K562 (cell line): ENCODE data around the gene KCNJ13. TPM values are rescaled to one million over a fixed set of nuclear protein-coding genes. Genes with fewer than 3 reads are reported as not detected.

Experiments used
- ATAC-seq: fragments of 200-7000 bp; cut with Tn5 transposase; 3 replicates; pipeline ENCODE4 v1.9.1; 2020; ENCODE audit warnings: moderate library complexity
- BruUV-seq: library from RNA; stranded (reverse); fragments of 400-500 nt; replicated peaks from 2 replicates; lab custom pipeline; 2021; lab: Mats Ljungman, UMichigan
- CTCF ChIA-PET: fragments of 300-600 bp; formaldehyde crosslinking; extraction: SDS; loops from one replicate; lab custom pipeline; 2021; ENCODE audit warnings: low intra/inter-chr PET ratio; lab: Yijun Ruan, JAX
- POLR2A ChIA-PET: fragments of 300-600, 350-650 bp; sonication (Branson Sonifier 250); formaldehyde crosslinking; extraction: SDS; loops from one replicate; lab custom pipeline; 2021; ENCODE audit warnings: antibody characterized with exemption, inconsistent platforms; lab: Yijun Ruan, JAX
- DNase-seq, 4 experiments: peaks; one replicate each; pipeline versions ENCODE4 v3.0.0 to v3.0.0-alpha.2; 2011 to 2018; ENCODE audit warnings: low spot score in 3 of 4, mixed read lengths in 3 of 4; ENCODE audit errors: extremely low read depth in 1 of 4
- FAIRE-seq: peaks from 2 replicates; lab custom pipeline; 2011; peaks lifted over from hg19 to GRCh38; lab: Jason Lieb, UNC
- H2AFZ ChIP-seq: 2 replicates; pipeline ENCODE4 v1.6.0; 2011; ENCODE audit warnings: low read depth, low read length, control low read depth, inconsistent platforms
- H3K27ac ChIP-seq: fragments of 200-600 bp; 3 replicates; pipeline ENCODE4 v1.8.0; 2011; ENCODE audit warnings: low read depth, mild to moderate bottlenecking, control low read depth, inconsistent platforms, low read length, moderate library complexity, mixed read lengths; ENCODE audit errors: extremely low read depth
- H3K27me3 ChIP-seq, 2 experiments: fragments of 300-600 bp in 1 of 2; 2 replicates in 1 of 2; 3 replicates in 1 of 2; pipeline versions ENCODE4 v1.6.0 to v1.8.0; 2011; ENCODE audit warnings: inconsistent platforms in 2 of 2, low read length in 2 of 2, mild to moderate bottlenecking in 1 of 2, mixed read lengths in 1 of 2, moderate library complexity in 1 of 2; ENCODE audit not compliant: control insufficient read depth in 2 of 2, insufficient read depth in 2 of 2
- H3K36me3 ChIP-seq: fragments of 300-600 bp; 3 replicates; pipeline ENCODE4 v1.8.0; 2011; ENCODE audit warnings: mild to moderate bottlenecking, low read length, inconsistent platforms; ENCODE audit not compliant: control insufficient read depth, insufficient read depth
- H3K4me1 ChIP-seq, 2 experiments: fragments of 200-600 bp in 1 of 2; replicated peaks in 1 of 2; 2 replicates in 1 of 2; 3 replicates in 1 of 2; pipeline versions ENCODE4 v1.5.1 to v1.8.0; 2011; ENCODE audit warnings: inconsistent platforms in 2 of 2, low read length in 2 of 2, mild to moderate bottlenecking in 1 of 2, mixed read lengths in 1 of 2, moderate library complexity in 1 of 2; ENCODE audit not compliant: control insufficient read depth in 2 of 2, insufficient read depth in 2 of 2
- H3K4me2 ChIP-seq: 2 replicates; pipeline ENCODE4 v1.6.1; 2011; ENCODE audit warnings: low read length, control low read depth, inconsistent platforms, mixed read lengths; ENCODE audit not compliant: insufficient read depth
- H3K4me3 ChIP-seq: fragments of 200-600 bp; sonication (generic), shearing (Covaris generic); 2 replicates; pipeline ENCODE4 v1.5.1; 2016; ENCODE audit warnings: control low read depth, inconsistent platforms
- H3K79me2 ChIP-seq: fragments of 200-600 bp; 3 replicates; pipeline ENCODE4 v1.8.0; 2011; ENCODE audit warnings: low read length, inconsistent platforms; ENCODE audit not compliant: control insufficient read depth, insufficient read depth
- H3K9ac ChIP-seq, 2 experiments: 2 replicates each; pipeline versions ENCODE4 v1.6.0 to v1.6.1; 2011; ENCODE audit warnings: low read depth in 2 of 2, low read length in 2 of 2, control low read depth in 1 of 2, inconsistent platforms in 1 of 2, mild to moderate bottlenecking in 1 of 2, mixed read lengths in 1 of 2; ENCODE audit not compliant: insufficient read depth in 1 of 2
- H3K9me1 ChIP-seq: one replicate; pipeline ENCODE4 v1.6.0; 2011; ENCODE audit warnings: inconsistent platforms, mild to moderate bottlenecking, low read length, moderate library complexity; ENCODE audit not compliant: control insufficient read depth, insufficient read depth
- H3K9me3 ChIP-seq: replicated peaks from 2 replicates; pipeline ENCODE4 v1.5.1; 2011; ENCODE audit warnings: low read depth, low read length, inconsistent platforms; ENCODE audit not compliant: control insufficient read depth, insufficient read depth
- H4K20me1 ChIP-seq: replicated peaks from 2 replicates; pipeline ENCODE4 v1.6.1; 2011; ENCODE audit warnings: low read length, inconsistent platforms, mixed read lengths; ENCODE audit not compliant: control insufficient read depth, insufficient read depth
- ATF4 ChIP-seq: fragments of 450-650 bp; formaldehyde crosslinking; IDR thresholded peaks from 2 replicates; pipeline ENCODE4 v1.4.0; 2022; ENCODE audit warnings: mild to moderate bottlenecking, moderate library complexity
- BACH1 ChIP-seq: fragments of 200-800 bp; sonication (Bioruptor generic); IDR thresholded peaks from 2 replicates; pipeline ENCODE4 v1.6.1; 2016; ENCODE audit warnings: missing genetic modification characterization, missing compliant biosample characterization
- BDP1 ChIP-seq: IDR thresholded peaks from 3 replicates; pipeline ENCODE4 v1.6.1; 2011; ENCODE audit not compliant: insufficient read length, insufficient read depth
- CEBPG ChIP-seq, 3 experiments: fragments of 200-800 bp in 1 of 3; sonication (Bioruptor generic) in 1 of 3; sonication (generic) in 1 of 3; formaldehyde crosslinking in 1 of 3; IDR thresholded peaks in 2 of 3; conservative IDR thresholded peaks in 1 of 3; 2 replicates each; pipeline versions ENCODE4 v1.6.1 to v1.8.0; 2016 to 2022; ENCODE audit warnings: missing compliant biosample characterization in 2 of 3, missing genetic modification characterization in 2 of 3, mild to moderate bottlenecking in 1 of 3, missing genetic modification reagents in 1 of 3
- KAT2B ChIP-seq: IDR thresholded peaks from one replicate; pipeline ENCODE4 v1.6.1; 2012; ENCODE audit warnings: low read depth, mild to moderate bottlenecking, control low read depth, inconsistent platforms, low read length, moderate library complexity
- MLLT1 ChIP-seq, 2 experiments: fragments of 450-650 bp; IDR thresholded peaks; 2 replicates each; pipeline ENCODE4 v1.6.1; 2016
- RBM25 ChIP-seq: fragments of 200-400 bp; formaldehyde crosslinking; IDR thresholded peaks from 2 replicates; pipeline ENCODE4 v1.6.1; 2018; ENCODE audit warnings: low read length, low read depth, moderate library complexity; ENCODE audit not compliant: severe bottlenecking
- TCF7 ChIP-seq: sonication (generic); IDR thresholded peaks from 2 replicates; pipeline ENCODE4 v1.6.1; 2016; ENCODE audit warnings: antibody characterized with exemption, borderline replicate concordance
- ZNF146 ChIP-seq: IDR thresholded peaks from one replicate; pipeline ENCODE4 v1.6.1; 2018; ENCODE audit warnings: missing compliant biosample characterization; ENCODE audit not compliant: unreplicated experiment
- ZNF175 ChIP-seq: fragments of 200-800 bp; sonication (Bioruptor generic); IDR thresholded peaks from 2 replicates; pipeline ENCODE4 v1.6.1; 2016; ENCODE audit warnings: low read depth, mild to moderate bottlenecking, missing genetic modification characterization, missing compliant biosample characterization
- ZNF584 ChIP-seq: fragments of 200-800 bp; sonication (Bioruptor generic); IDR thresholded peaks from 2 replicates; pipeline ENCODE4 v1.6.1; 2016; ENCODE audit warnings: low read depth, mild to moderate bottlenecking, missing genetic modification characterization, missing compliant biosample characterization
- WGBS: fragments of 100-300 bp; shearing (Covaris generic); methylation state at CpG from one replicate; pipeline ENCODE4 v1.1.6; 2016; ENCODE audit warnings: low coverage, mixed read lengths; ENCODE audit not compliant: insufficient coverage; ENCODE audit errors: missing lambda C conversion rate; 5-methylcytosine and 5-hydroxymethylcytosine counted together
- in situ Hi-C: fragments of 300-500 bp; cut with MboI; formaldehyde crosslinking; loops from 4 replicates; pipeline ENCODE4 v1.15.0; 2018; ENCODE audit warnings: inconsistent platforms, mixed read lengths
- intact Hi-C: fragments of 100-400 bp; cut with micrococcal nuclease; formaldehyde crosslinking; loops from 2 replicates; pipeline ENCODE4 v1.14.2; 2022
- polyA plus RNA-seq, 8 experiments: library from polyadenylated mRNA; depleted of rRNA in 4 of 8; stranded (reverse) in 5 of 8; unstranded in 3 of 8; fragments of >200 nt; fragmentation: Nextera tagmentation in 2 of 8; fragmentation: Illumina TruSeq in 1 of 8; extraction: Ambion mirVana in 2 of 8; extraction: Trizol in 1 of 8; gene quantifications; 2 replicates each; pipeline versions ENCODE4 v1.2.1 to v1.2.3, GENCODE V29; 2011 to 2014; ENCODE audit warnings: inconsistent platforms in 1 of 8, missing spikeins in 1 of 8
- total RNA-seq, 7 experiments: library from RNA; depleted of rRNA in 6 of 7; stranded (reverse); fragments of >200 nt in 6 of 7; fragmentation: Illumina TruSeq in 2 of 7; extraction: Trizol in 2 of 7; gene quantifications; 2 replicates each; pipeline versions ENCODE4 v1.2.1 to v1.2.3, GENCODE V29; 2011 to 2021; ENCODE audit warnings: low replicate concordance in 1 of 7

Gene KCNJ13
- total and polyA plus RNA-seq, 9 of the 15 experiments (the other 6 are each of a cell fraction or from before 2014, with no cell fraction given): 0.45 TPM; not detected in 8

- H3K9me1 ChIP-seq: no peaks in the 10 kb centered on the region
- no peaks in the 10 kb centered on the region for H3K4me1 ChIP-seq
- H2AFZ ChIP-seq: no peak overlapping the region
- ATAC-seq (no peak), FAIRE-seq (no peak), DNase-seq (no peak)
- peaks cover 3% of the 10 kb centered on the region; the same call in 1 of the 2 replicates for H3K9me3 ChIP-seq
- POLR2A ChIA-PET: no interaction called here
- in situ Hi-C loops (no loop called here), intact Hi-C loops (no loop called here)
- no peak overlapping the region for H3K4me3 ChIP-seq
- H3K9ac ChIP-seq: no peak overlapping the region
- no peak overlapping the region for H3K27ac ChIP-seq
- CTCF ChIA-PET: no interaction called here
- BruUV-seq: no TSS peak
- no peaks in the 10 kb centered on the region for H3K79me2 ChIP-seq
- no peak overlapping the region for H3K4me2 ChIP-seq
- H4K20me1 ChIP-seq: no peaks in the 10 kb centered on the region
- H3K27me3 ChIP-seq: no peaks in the 10 kb centered on the region
- peak; percentile 48 for TF ChIP-seq RBM25
- no peak for TF ChIP-seq KAT2B
- TF ChIP-seq BDP1: no peak
- peaks cover 65% of the 10 kb centered on the region for H3K36me3 ChIP-seq
Observed at GRCh38 chr2:232798187-232798586, 21.8 kb upstream of the KCNJ13 start.

- peaks cover 82% of the 10 kb centered on the region for H3K36me3 ChIP-seq
- H2AFZ ChIP-seq: no peak overlapping the region
- intact Hi-C loops (no loop called here), in situ Hi-C loops (no loop called here)
- no peak for DNase-seq
- no peaks in the 10 kb centered on the region for H3K9me1 ChIP-seq
- no peaks in the 10 kb centered on the region for H3K27me3 ChIP-seq
- H4K20me1 ChIP-seq: no peaks in the 10 kb centered on the region
- no peak overlapping the region for H3K4me2 ChIP-seq
- CTCF ChIA-PET: no interaction called here
- H3K4me1 ChIP-seq: no peaks in the 10 kb centered on the region
- no peak overlapping the region for H3K27ac ChIP-seq
- POLR2A ChIA-PET: no interaction called here
- no peak overlapping the region for H3K4me3 ChIP-seq
- no peak overlapping the region for H3K9ac ChIP-seq
- 60% methylated on average over 1 of the region's 1 CpG for WGBS
- no TSS peak for BruUV-seq
- H3K9me3 ChIP-seq: no peaks in the 10 kb centered on the region
- 0 out of 2 replicates have a peak, but pooled peaks have one; percentile 38 for TF ChIP-seq ZNF584 (CRISPR knock-in tag)
- TF ChIP-seq MLLT1 (IDR thresholded peaks at IDR 0.05): no peak
- peak; percentile 74 for TF ChIP-seq ZNF175
- TF ChIP-seq ZNF146 (CRISPR knock-in tag): no peak
- TF ChIP-seq BACH1 (tag): 0 out of 2 replicates have a peak, but pooled peaks have one; percentile 37
- no peak for TF ChIP-seq CEBPG (CRISPR knock-in tag; IDR thresholded peaks at IDR 0.05)
- peak; percentile 85 to 94 for TF ChIP-seq CEBPG (tag; conservative IDR thresholded peaks at IDR 0.05 in 1 of 2, IDR thresholded peaks at IDR 0.05 in 1 of 2)
- TF ChIP-seq ATF4 (CRISPR knock-in tag): peak; percentile 46; the same call in 1 of the 2 replicates
- no peak for TF ChIP-seq TCF7
- TF ChIP-seq, all 486 proteins: peak for 5
- H3K79me2 ChIP-seq: no peaks in the 10 kb centered on the region
- FAIRE-seq: no peak
- no peak for ATAC-seq
Observed at GRCh38 chr2:232795920-232796319, 19.6 kb upstream of the KCNJ13 start.
